Stimulated activated CD4-positive, alpha-beta T cell treated with anti-CD3 and anti-CD28 coated beads, Interleukin-15, amount 100 ng/mL, for 48 hours (primary cell): ENCODE data around the gene ZNF492.
"Not testable (repeated sequence)": the region's sequence is repeated elsewhere in the genome, so short reads cannot be mapped to it uniquely, and the experiment has no call there.

Experiments used
- DNase-seq, 2 donors: peaks; one replicate each; pipeline ENCODE4 v3.0.0-alpha.2; 2020; ENCODE audit warnings: low read depth in 2 of 2

The ZNF492 gene

DNA sequence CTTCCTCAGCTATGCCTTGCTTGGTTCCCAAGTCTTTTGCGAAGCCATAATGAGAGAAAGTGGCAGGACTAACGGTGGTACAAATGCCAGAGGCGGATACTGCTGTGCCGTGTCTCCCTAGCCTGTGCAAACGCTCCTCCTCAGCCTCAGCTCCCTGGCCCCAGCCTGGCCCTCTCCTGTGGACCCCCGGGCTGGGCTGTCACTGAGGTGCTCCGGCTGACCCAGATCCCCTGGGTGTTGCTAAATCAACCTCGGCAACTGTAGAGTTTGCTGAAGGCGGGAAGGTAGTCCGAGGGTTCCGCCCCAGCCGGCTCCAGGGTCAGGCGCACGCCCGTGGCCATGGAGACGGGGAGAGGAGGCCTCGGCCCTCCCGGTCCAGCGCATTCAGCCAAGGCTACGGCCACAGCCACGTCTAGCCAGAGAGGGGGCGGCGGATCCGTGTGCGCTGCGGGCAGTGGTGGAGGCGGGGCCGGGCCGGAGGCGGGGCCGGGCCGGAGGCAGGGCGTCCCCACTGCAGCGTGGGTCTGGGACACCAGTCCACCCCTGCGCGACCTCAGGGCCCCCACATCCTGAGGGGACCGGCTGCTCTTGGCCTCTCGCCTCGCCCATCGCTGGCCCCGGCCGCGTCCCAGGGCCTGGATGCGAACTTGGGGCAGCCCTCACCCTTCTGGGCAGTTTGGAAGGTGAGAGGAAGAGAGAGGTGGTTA is 16.4 kb upstream of the ZNF492 start:
- DNase-seq: no peak

DNA sequence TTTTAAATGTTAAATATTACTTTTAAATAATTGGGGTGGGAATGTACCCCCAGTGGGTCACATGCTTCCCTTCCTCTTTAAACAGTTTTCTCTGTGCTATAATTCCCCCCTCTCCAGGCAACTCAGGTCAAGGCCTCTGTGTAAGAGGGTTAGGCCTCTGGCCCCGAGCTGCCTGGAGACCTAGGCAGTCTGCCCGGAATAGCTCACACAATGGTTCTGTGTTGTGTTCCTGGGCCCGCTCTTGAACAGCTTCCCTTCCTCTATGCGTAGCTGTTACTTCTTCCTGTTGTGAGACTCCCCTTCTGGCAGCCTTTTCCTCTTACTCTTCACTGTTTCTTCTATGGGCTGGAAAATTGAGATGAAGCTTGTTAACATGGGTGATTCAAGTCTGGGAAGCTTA is 14.8 kb upstream of the ZNF492 start:
- DNase-seq: no peak

DNA sequence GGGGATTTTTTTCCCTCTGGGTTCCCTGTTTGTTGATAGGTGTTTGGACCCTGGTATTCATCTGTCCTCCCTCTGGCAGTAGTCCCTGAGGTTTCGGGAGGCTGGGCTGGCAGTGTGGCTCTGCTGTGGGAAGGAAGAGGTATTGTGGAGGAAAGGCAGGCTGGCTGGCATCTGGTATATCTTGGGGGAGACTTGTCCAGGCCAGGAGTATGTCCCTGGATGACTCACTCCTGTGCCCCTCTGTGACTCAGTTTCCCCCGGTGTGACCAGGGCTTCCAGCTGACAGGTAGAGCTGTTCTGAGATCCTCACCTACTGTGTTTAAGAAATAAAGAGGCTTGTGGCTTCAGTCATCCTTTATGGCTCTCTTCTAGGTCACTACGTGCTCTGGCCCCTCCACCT is 14.2 kb upstream of the ZNF492 start:
- DNase-seq: no peak

DNA sequence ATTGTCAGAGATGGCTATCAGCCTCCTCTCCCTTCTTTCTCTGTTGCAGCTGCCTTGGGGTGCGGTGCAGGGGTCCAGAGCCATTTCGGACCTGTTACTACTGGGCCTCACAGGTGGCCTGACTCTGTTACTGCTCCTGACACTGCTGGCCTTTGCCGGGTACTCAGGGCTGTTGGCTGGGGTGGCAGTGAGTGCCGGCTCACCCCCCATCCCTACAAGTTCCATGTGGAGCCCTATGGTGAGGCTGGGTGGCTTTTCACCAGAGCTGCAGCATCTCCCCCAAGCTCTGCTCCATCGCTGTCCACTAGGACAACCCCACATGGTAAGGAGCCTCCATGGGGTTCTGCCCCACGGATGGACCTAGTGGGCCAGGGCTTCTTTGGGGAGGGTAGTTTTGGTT is 13.7 kb upstream of the ZNF492 start:
- no peak for DNase-seq

DNA sequence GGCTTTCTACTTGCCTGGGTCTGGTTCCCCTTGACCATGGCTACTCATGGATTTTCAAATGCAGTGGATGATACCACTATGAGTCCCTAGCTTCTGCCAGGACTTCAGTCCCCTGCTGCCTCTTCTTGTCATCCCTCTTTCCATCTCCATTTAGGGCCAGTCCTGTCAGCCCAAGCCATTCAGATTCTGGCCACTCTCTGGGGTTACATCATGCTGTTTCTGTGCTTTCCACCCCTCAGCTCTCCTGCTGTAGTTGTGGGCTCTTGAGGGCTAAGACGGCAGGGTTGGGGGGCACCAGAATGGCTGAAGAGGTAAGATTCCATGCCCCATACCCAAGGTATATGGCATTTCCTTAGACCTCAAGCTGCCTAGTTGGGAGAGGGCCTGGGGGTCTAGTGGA is 13.2 kb upstream of the ZNF492 start:
- DNase-seq: no peak

DNA sequence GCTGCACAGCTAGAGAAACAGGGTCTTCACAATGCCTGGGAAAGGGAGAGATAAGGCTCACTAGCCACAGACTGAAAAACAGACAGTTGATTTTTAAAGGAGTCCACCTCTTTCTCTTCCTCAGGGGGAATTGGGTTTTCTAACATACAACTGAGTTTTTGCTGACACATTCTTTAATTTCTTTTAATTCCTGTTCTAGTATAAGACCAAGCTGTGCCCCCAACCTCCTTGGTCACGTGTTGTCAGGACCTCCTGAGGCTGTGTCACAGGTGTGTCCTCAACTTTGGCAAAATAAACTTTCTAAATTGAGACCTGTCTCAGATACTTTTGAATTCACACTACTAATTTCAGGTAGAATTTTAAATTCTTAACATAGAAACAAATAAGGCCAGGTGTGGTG is 12.1 kb upstream of the ZNF492 start:
- no peak for DNase-seq

DNA sequence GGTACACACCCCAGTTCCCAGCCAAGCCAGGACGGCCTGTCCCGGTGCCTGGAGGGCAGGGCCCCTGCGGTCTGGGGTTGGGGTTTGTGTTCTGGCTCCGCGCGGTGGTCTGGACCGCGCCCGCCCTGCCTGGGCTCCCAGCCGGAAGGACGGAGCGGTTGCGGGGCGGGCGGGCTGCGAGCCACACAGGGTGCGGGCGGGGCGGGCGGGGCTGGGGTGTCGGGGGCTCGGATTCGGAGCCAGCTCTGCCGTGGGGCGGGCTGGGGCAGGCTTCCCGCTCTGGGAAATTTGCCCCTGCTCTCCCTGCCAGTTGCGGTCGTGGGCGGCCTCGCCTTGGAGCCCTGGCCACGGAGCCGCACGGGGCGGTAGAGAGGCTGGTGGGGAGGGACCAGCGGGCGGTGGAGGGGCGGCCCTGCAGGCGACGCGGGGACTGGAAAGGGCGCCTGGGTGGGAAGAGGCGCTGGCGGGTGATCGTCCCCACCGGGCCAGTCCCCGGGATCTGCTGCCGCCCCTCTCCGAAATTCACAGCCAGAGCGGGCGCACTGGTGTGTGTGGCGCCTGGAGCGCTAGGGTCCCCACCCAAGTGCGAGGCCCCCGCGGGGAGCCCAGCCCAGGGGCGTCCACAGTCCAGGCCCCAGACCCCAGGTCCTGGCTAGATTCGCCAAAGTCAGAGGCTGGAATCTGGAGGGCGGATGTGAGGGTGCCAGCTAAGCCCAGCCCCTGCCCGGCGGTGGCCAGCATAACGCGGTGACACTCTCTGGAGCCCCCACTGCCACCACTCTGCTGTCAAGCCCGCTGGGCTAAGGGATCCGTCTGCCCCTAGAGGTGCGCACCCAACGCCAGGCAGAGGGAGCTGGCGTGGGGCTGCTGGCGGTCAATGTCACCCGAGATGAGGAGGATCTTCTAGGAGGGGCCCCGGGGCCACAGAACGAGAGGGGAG is 11.0 kb upstream of the ZNF492 start:
- no peak for DNase-seq

DNA sequence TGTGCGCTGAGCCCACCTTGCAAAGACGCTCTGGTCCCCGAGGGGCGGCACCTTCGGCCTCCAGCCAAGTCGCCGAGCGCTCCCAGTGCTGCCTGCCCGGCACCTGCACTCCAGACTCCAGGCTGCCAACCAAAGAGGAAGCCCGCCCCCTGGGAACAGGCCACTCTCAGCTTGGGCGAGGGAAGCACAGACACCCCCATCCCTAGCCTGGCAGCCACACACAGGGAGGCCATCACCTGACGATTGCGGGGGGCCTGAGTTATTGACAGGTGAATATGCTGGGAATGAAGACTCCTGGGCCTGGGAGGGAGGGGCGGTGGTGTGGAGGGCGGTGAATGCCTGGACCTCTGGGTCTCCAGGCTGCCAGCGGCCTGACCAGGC is 10.3 kb upstream of the ZNF492 start:
- no peak for DNase-seq

DNA sequence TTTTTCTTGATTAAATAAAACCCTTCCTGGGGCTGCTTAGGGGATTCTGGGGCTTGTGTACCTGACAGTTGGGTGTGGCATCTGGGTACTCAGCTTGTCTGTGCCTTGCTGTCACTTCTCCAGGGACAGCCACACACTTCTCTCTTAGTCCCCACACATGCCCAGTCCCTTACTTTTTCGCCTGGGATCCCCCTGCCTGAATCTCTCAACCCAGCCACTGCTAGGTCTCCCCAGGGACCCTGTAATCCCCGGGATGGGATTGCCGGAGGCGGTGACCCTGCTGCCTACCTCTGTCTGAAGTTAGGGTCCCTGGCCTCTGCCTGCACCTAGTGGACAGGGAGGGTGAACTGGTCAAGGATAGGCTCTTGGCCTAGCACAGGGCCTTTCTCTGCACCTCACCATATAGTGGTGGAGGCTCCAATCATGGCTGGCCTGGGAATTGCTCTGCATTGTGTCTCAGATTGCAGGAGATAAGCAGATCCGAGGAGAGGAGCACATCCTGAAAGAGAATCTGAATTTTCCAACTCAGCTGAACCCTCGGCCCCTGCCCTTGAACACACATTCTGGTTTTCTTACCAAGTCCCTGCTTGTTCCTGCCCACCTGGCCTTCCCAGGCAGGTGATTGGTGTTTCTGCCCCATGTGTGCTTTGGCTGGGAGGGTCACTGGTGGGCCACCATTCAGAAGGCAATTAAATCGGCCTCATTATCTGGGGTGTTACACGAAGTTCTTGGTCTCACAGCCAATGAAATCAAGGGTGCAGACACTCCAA is 8.7 kb upstream of the ZNF492 start:
- DNase-seq: no peak

DNA sequence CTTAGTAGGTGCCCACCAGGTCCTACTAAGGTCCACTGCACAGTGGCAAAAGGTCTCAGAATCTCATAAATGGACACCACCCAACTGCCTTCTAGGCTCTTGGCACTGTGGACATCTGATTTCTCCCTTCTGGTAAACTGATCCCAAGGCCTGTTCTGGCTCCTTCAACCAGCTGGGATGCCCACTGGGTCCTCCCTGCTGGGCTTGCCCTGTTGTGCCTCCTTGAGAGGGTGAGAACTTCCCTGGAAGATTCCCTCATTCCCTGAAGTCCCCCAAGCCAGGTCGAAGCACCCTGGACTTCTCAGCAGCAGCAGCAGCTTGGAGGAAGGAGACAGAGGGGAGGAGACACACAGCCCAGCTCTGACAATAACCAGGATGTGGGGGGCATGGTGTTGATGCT is 6.6 kb upstream of the ZNF492 start:
- no peak for DNase-seq

DNA sequence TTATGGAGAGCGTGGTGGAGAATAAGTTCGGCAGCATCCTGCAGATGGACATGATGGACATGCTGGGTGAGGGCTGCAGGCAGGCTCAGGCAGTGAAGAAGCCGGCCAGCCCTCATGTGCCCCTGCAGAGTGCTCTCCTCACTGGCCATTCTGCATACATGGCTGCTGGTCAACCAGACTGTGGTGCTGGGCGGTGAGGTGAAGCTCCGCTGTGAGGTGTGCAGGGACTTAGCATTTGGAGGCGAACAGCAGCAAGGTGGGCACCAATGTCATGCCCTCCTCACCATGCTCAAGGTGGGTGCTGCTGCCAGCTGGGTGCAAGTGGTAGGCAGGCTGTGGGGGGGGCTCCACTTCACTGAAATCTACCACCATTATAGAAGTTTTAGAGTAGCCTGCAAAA is 5.7 kb upstream of the ZNF492 start:
- no peak for DNase-seq

DNA sequence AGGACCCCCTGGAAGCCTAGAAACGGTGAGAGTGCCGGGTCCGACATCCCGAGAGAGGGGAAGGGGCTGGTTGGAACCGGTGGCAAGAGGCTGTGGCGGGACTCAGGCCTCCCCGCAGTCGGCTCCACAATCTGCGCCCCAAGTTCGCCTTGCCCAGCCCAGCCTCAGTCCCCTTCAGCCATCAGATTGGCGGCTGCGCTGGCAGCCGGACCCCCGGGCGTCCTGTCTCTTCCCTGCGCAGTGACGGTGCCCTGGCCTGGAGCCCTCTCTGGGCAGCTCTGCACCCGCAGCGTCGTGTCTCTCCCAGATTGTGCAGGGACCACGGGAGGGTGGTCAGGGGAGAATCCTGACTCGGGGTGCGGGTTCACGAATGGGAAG is 315 bp downstream of the ZNF492 start:
- no peak for DNase-seq

DNA sequence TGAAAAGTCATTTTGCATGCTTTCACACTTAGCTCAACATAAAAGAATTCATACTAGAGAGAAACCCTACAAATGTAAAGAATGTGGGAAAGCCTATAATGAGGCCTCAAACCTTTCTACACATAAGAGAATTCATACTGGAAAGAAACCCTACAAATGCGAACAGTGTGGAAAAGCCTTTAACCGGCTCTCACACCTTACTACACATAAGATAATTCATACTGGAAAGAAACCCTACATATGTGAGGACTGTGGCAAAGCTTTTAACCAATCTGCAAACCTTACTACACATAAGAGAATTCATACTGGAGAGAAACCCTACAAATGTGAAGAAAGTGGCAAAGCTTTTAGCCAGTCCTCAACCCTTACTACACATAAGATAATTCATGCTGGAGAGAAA is 51.4 kb downstream of the ZNF492 start:
- not testable (repeated sequence) for DNase-seq

DNA sequence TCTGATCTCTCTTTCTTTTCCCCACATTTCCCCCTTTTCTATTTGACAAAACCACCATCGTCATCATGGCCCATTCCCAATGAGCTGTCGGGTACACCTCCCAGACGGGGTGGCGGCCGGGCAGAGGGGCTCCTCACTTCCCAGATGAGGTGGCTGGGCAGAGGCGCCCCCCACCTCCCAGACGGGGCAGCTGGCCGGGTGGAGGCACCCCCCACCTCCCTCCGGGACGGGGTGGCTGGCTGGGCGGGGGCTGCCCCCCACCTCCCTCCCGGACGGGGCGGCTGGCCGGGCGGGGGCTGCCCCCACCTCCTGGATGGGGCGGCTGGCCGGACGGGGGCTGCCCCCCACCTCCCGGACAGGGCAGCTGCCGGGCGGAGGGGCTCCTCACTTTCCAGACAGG is 68.5 kb downstream of the ZNF492 start:
- not testable (repeated sequence) for DNase-seq

DNA sequence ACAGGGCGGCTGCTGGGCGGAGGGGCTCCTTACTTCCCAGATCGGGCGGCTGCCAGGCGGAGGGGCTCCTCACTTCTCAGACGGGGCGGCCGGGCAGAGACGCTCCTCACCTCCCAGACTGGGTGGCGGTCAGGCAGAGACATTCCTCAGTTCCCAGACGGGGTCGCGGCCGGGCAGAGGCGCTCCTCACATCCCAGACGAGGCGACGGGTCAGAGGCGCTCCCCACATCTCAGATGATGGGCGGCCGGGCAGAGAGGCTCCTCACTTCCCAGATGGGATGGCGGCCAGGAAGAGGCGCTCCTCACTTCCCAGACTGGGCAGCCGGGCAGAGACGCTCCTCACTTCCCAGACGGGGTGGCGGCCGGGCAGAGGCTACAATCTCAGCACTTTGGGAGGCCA is 69.0 kb downstream of the ZNF492 start:
- DNase-seq: not testable (repeated sequence)

DNA sequence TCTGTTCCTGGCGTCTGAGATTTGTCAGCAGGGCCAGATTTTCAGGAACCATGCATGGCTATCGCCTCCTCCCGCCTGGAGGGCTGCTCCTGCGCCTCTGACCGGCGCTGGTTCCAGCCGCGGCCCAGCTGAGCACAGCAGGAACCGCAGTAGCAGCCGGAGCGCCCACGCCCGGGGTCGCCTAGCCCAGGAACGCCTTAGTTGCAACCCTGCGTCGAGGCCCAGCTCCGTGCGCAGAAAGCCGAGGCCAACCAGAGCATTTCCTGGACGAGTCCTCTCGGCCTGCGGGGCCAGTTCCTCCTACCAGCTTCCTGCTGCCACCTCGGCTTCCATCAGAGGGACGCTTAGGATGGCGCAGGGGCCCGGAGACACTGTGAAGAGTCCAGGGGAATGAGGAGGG is 74.9 kb downstream of the ZNF492 start:
- DNase-seq: no peak
